HG03432 (cell line): ENCODE results near the gene BCL11B.

Experiments
- ATAC-seq: cut with Tn5 transposase; IDR thresholded peaks from one replicate; pipeline ENCODE4 v1.9.1; 2021; ENCODE audit warnings: mild to moderate bottlenecking, moderate library complexity; ENCODE audit not compliant: unreplicated experiment

BCL11B gene

GRCh38 chr14:99141236-99141635, 130.8 kb downstream of the BCL11B start:
- ATAC-seq = no peak

DNA sequence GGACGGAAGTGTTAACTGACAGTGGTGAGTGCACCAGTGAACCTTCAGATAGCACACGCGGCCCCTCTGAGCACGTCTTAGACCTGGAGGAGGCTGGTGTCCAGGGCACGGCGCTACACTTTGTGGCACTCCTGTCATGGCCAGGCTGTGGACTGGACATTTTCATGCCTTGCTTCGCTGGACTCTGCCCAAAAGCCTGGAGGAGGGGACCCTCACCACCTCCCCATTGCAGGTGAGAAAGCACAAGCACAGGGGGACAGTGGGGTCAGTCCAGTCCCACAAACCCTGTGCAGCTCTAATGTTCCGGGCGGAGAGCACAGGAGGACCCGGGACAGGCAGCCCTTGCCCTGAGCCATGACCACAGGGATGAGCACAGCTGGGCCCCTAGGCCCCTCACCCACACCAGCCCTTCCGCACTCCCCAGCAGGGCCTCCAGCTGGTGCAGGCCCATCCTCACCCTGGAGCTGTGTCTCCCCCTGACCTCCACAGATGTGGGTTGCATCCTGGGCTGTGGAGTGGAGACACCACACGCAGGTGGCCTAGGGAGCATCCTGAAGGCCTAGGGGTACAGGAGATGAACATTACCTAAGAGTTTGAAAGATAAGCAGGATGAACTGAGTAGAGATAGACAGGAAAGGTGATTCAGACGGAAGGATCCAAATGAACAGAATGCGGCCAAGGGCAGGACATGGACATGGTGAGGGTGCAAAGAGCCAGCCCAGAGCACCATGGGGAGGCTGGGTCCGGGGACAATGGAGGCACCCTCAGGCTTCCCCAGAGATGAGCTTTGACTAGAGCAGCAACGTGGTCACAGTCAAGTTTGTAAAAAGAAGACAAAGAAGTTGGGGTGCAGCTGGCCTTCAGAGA, 132.8 kb downstream of the BCL11B start:
- no peak for ATAC-seq

- no peak for ATAC-seq
These were observed 134.0 kb downstream of the BCL11B start for GRCh38 chr14:99137913-99138571.

- ATAC-seq = no peak
These were observed 134.8 kb downstream of the BCL11B start for GRCh38 chr14:99137001-99137700.

DNA sequence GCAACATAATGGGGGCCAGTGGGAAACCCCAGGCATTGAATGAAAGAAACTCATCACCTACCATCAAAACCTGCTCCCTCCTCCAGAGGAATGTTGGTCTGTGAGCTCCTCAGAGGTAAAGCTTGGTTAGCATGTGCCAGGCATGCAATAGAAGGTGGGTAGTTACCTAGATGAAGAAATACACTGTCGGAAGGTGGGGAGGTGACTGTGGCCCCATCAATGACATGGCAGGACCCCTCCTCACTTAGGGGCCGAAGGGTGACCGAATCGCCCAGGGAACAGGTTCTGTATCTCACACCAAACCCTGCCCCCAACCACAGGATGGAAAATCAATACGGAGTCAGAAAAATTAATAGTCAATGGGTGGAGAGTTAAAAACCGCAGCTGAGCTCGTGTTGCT, 135.6 kb downstream of the BCL11B start:
- ATAC-seq = no peak

DNA sequence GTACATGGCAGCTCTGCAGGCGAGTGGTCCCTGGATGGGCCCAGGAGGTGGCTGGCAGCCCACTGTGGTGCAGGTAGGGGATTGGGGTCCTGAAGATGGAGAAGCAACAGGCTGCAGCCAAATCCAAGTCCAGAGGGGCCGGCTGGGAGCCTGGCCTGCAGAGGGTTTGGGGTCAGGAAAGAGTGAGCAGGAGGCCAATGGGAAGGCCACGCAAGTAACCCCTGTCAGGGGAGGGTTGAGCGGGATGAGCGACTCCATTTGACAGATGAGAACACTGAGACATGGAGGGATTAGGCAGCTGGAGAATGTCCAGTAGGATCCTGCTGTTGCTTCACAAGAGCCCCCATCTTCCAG, 136.0 kb downstream of the BCL11B start:
- no peak for ATAC-seq

DNA sequence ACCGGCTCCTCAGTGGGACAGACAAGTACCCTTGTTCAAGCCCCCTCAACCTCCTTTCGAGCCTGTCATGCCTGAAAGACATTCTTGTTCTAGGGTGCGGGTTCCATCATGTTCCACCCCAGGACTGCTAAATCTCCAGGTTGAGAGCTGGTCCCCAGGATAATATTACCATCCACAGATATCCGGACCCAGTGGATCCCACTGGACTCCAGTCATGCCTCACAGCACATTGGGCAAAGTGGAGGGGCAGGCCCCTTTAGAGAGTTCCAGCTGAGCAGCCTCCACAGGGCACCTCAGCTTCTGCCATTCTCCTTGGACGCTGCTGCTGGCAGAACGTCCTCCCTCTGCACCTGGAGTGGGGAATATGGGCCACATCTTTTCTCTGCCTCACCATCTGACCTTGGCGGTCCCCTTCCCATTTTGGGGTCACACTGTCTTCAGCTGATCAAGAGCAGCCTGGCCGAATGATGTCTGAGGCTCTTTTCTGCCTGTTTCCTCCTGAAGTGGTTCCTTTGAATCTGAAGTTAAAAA, 137.4 kb downstream of the BCL11B start:
- ATAC-seq = no peak

DNA sequence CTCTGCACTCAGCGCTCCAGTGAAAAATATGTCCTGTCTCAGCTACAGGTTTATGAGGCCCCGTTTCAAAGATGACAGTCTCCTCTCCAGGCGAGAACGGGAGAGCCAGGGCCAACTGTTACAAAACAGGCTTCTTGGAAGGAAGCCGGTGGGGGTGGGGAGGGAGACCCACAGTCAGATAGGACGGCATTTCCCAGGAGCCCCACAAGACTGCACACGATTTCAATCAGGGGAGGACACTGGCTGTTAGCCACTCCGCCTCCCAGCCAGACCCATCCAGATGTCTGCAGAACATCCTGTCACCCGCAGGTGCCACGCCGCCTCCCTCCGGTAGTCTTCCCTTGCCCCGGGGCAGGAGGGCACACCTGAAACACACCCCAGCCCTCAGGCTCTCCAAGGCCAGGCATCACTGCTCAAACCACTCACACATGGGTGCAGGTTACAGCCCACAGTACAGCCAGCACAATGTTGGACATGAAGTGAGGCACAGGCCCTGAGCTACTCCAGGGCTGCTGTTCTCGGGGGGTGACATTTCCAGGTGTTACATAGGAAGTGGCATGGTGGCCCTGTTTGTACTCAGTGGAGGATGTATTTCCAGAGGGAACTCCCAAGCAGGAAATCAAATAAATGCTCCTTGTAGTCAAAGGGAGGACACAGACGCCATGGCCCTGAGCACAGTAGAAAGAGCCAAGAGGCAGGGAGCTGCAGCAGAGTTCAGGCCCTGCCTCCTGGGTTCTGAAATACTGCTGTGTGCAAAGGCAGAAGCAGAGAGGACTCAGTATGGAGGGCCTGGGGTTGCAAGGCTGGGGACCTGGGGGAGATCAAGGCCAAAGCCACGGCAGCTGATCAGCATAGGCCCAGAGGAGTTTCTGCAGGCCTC, 138.1 kb downstream of the BCL11B start:
- ATAC-seq = no peak

GRCh38 chr14:99132821-99133635, 139.0 kb downstream of the BCL11B start:
- ATAC-seq = no peak

DNA sequence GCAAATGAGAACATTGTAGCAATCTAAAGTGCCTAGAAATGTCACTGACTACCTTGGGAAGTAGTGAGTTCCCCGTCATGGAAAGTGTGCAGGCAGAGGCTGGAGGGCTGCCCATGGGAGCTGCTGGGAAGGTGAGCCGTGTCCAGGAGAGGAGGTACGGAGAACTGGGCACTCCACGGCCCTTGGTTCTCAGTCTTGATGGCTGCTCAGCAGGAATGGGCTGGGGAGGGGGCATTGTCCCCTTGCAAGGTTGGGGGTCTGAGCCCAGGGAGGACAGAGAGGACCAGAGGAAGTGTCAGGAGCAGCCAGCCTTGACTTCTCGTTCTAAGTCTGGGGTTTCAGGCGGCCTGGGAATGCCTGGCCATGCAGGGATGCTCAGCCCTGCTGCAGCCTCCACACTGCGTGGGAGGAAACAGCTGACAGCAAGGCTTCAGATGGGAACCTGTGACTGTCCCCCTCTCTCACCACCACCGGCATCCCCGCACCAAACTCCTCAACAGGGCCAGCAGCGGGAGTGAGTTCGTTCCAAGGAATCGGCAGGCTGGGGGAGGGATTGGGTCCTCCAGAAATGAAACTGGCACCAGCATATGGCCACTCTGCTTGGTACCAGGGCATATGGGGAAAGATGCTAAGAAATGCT, 140.2 kb downstream of the BCL11B start:
- no peak for ATAC-seq

DNA sequence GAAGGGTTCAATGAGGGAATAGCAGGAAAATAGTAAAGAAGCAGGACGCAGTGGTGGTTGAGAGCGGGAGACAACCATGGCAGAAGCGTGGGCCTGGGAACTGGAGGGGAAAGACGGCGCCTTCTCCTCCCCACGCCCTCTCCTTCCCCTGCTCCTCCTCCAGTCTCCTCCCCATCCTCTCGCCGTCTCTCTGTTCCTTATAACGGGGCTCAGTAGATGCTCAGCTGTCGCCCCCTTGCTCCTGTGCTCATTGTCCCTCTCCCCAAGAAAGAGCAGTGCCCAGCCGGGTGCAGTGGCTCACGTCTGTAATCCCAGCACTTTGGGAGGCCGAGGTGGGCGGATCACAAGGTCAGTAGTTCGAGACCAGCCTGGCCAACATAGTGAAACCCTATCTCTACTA, 142.0 kb downstream of the BCL11B start:
- ATAC-seq = no peak

DNA sequence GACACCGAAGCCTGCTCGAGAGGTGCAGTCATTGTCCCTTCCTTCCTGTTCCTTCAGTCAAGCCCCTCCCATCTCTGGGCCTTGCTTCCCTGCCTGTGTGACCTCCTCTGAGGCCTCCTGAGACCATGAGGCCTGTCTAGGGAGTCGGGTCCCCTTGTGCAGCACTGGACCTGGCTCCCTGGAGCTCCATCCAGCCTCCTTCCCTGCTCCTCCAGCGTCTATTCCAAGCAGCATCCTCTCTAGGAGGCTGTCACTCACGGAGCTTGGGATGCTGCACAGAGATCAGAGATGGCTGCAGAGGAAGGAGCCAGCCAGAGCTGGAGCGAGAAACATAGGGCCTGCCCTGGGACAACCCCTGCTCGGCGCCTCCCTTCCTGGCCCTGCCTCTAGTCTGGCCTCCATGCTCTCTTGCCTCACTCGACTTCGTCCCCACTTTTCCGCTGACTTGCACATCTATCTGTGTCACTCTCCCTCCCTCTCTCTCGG, 142.7 kb downstream of the BCL11B start:
- no peak for ATAC-seq

- no peak for ATAC-seq
These were observed 143.8 kb downstream of the BCL11B start for GRCh38 chr14:99128185-99128584.

GRCh38 chr14:99127651-99128167, 144.3 kb downstream of the BCL11B start:
- no peak for ATAC-seq

GRCh38 chr14:99125616-99126431, 146.2 kb downstream of the BCL11B start:
- ATAC-seq = no peak

DNA sequence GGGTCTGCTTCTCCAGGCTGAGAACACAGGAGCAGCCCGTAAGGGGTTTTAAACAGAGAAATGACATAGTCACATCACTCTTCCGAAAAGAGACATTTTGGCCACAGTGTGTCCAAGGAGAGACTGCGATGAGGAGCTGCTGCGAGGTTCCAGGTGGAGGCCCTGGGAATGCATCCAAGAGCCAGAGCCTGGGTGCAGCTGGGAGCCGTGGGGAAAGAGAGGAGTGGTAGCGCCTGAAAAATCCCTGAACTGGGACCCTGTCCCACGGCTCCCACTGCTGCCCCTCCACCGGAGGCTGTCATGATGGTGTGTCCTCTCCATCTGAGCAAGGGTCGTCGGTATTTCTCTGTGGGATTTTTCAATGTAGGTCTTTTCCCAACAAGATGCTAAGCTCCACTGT, 146.9 kb downstream of the BCL11B start:
- ATAC-seq = no peak

DNA sequence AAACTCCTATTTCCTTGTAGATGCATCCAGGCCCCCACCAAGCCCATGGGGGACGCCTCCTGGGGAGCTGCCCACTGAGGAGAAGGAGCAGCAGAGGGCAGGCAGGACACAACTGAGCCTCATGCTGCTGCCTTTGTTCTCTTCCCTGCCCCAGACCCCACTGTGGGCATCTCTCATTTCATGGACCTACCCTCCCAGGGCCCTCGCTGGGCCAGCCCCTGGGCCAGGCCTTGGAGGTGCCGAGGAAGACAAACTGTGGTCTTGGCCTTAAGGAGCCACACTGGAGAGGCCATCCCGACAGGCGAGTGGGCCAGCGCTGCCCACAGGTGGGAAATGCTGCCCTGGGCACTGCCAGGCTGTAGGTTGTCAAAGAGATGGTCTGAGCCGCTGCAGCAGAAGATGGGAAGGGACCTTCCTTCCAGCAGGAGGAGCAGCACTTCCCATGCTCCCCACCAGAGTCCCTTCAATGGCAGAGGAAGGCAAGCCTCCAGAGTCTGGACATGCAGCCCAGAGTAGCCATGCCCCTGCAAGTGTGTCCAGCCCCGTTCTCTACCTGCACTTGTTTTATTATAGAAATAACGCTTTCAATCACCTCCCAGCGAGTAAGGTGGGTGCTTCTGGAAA, 147.4 kb downstream of the BCL11B start:
- ATAC-seq = no peak
